ENCODE data around the gene CAPZA2. TPM values are rescaled to one million over a fixed set of nuclear protein-coding genes. Genes with fewer than 3 reads are reported as not detected.
A peak's percentile ranks its signal among the peaks of the same experiment; 100 is the strongest.

CAPZA2 gene
- total and polyA plus RNA-seq, 11 donors: 37.4 to 483 (median 324) TPM

- Histone ChIP-seq H3K4me1 (peaks cover 0 to 31% (median 9%) of the 10 kb centered on the region in 12 donors), H3K27ac (peak overlapping the region in 1 of 12 donors; percentile 2), H3K9me3 (peaks cover 0 to 3% (median 0%) of the 10 kb centered on the region in 12 donors), H3K4me3 (no peak overlapping the region), H3K27me3 (no peaks in the 10 kb centered on the region), H3K36me3 (peaks cover 0 to 78% (median 63%) of the 10 kb centered on the region in 9 donors)
- WGBS, 4 donors: 64 to 74% (median 70%) methylated on average over 4 of the region's 4 CpGs
- intact Hi-C loops (cut with DNase I): no loop called here
- ATAC-seq: peak; percentile 49 to 78 (median 60)
- DNase-seq: no peak
- no peak for TF ChIP-seq POLR2A (IDR thresholded peaks at IDR 0.05)
- TF ChIP-seq CTCF (IDR thresholded peaks at IDR 0.05): no peak
These were observed 36.9 kb downstream of the CAPZA2 start for GRCh38 chr7:116899308-116899707.

GRCh38 chr7:116901143-116901542, 38.8 kb downstream of the CAPZA2 start:
- DNase-seq (no peak), ATAC-seq (no peak)
- Histone ChIP-seq H3K27me3 (no peaks in the 10 kb centered on the region), H3K36me3 (peaks cover 0 to 84% (median 69%) of the 10 kb centered on the region in 9 donors), H3K27ac (no peak overlapping the region), H3K4me3 (no peak overlapping the region), H3K4me1 (peaks cover 0 to 28% (median 9%) of the 10 kb centered on the region in 12 donors), H3K9me3 (peaks cover 0 to 3% (median 0%) of the 10 kb centered on the region in 12 donors)
- TF ChIP-seq POLR2A (IDR thresholded peaks at IDR 0.05): no peak
- no peak for TF ChIP-seq CTCF (IDR thresholded peaks at IDR 0.05)
- intact Hi-C loops (cut with DNase I): no loop called here
- WGBS, 4 donors: 96 to 100% (median 97%) methylated on average over 2 of the region's 2 CpGs

GRCh38 chr7:116902867-116903266, 40.5 kb downstream of the CAPZA2 start:
- DNase-seq (no peak), ATAC-seq (no peak)
- H3K27me3 ChIP-seq: no peaks in the 10 kb centered on the region
- peaks cover 0 to 21% (median 7%) of the 10 kb centered on the region in 12 donors for H3K4me1 ChIP-seq
- TF ChIP-seq CTCF (IDR thresholded peaks at IDR 0.05): no peak
- no peak for TF ChIP-seq POLR2A (IDR thresholded peaks at IDR 0.05)
- H3K27ac ChIP-seq: no peak overlapping the region
- intact Hi-C loops (cut with DNase I): no loop called here
- 90 to 92% (median 91%) methylated on average over 3 of the region's 3 CpGs for WGBS, 4 donors
- H3K36me3 ChIP-seq: peaks cover 0 to 90% (median 77%) of the 10 kb centered on the region in 9 donors
- H3K9me3 ChIP-seq: peaks cover 0 to 3% (median 0%) of the 10 kb centered on the region in 12 donors
- H3K4me3 ChIP-seq: no peak overlapping the region

GRCh38 chr7:116906391-116906790, 44.0 kb downstream of the CAPZA2 start:
- H3K27ac ChIP-seq: no peak overlapping the region
- DNase-seq: no peak

More at GRCh38 chr7:116906391-116906790, 44.0 kb downstream of the CAPZA2 start:
- no peak for ATAC-seq
- 90 to 97% (median 91%) methylated on average over 1 of the region's 1 CpG for WGBS, 4 donors
- H3K4me1 ChIP-seq: peaks cover 0 to 7% (median 0%) of the 10 kb centered on the region in 12 donors
- no peaks in the 10 kb centered on the region for H3K27me3 ChIP-seq
- TF ChIP-seq CTCF (IDR thresholded peaks at IDR 0.05) (no peak), POLR2A (IDR thresholded peaks at IDR 0.05) (no peak)
- intact Hi-C loops (cut with DNase I): no loop called here
- H3K36me3 ChIP-seq: peaks cover 0 to 94% (median 78%) of the 10 kb centered on the region in 9 donors
- H3K9me3 ChIP-seq: no peaks in the 10 kb centered on the region
- no peak overlapping the region for H3K4me3 ChIP-seq

Data from heart left ventricle (tissue), 16 donors.